H1 (cell line): Measurements from ENCODE around the gene NOL4L.

ENCODE experiments used
- CEBPB ChIP-seq: IDR thresholded peaks from 2 replicates; pipeline ENCODE4 v1.6.1; 2012; ENCODE audit warnings: low read depth, low read length
- CTCF ChIP-seq, 3 experiments: IDR thresholded peaks; 1 replicate in 2 of 3; 2 replicates in 1 of 3; pipeline versions ENCODE4 v1.5.1 to v1.6.1; 2011; ENCODE audit warnings: low read length in 3 of 3, mild to moderate bottlenecking in 3 of 3, inconsistent platforms in 2 of 3, low read depth in 1 of 3, moderate library complexity in 1 of 3; ENCODE audit not compliant: insufficient read depth in 1 of 3; ENCODE audit errors: control extremely low read depth in 1 of 3
- EZH2 ChIP-seq: fragments of 200-600 bp; sonication (generic); IDR thresholded peaks from 2 replicates; pipeline ENCODE4 v1.7.1; 2012; ENCODE audit warnings: low read depth, mild to moderate bottlenecking, moderate library complexity, low read length, inconsistent platforms; ENCODE audit not compliant: severe bottlenecking
- FOSL1 ChIP-seq: IDR thresholded peaks from 2 replicates; pipeline ENCODE4 v1.6.1; 2011; ENCODE audit warnings: mild to moderate bottlenecking, low read depth, low read length, moderate library complexity; ENCODE audit not compliant: insufficient read depth
- GTF2F1 ChIP-seq: IDR thresholded peaks from 2 replicates; pipeline ENCODE4 v1.6.1; 2012; ENCODE audit warnings: low read depth, low read length, improper control_type of control experiment, borderline replicate concordance
- PHF8 ChIP-seq: fragments of 200-600 bp; sonication (generic); conservative IDR thresholded peaks from 2 replicates; pipeline ENCODE4 v1.7.1; 2012; ENCODE audit warnings: low read depth, mild to moderate bottlenecking, inconsistent platforms, low read length, moderate library complexity
- POLR2A ChIP-seq, 2 experiments: IDR thresholded peaks; 1 replicate in 1 of 2; 2 replicates in 1 of 2; pipeline ENCODE4 v1.6.1; 2011; ENCODE audit warnings: low read depth in 2 of 2, low read length in 2 of 2, mild to moderate bottlenecking in 2 of 2; ENCODE audit errors: control extremely low read depth in 1 of 2
- POLR2AphosphoS5 ChIP-seq: IDR thresholded peaks from 2 replicates; pipeline ENCODE4 v1.6.1; 2011; ENCODE audit warnings: low read depth, low read length
- RBBP5 ChIP-seq: IDR thresholded peaks from 2 replicates; pipeline ENCODE4 v1.7.1; 2012; ENCODE audit warnings: low read depth, mild to moderate bottlenecking, inconsistent platforms, low read length, moderate library complexity, borderline replicate concordance
- SIRT6 ChIP-seq: IDR thresholded peaks from one replicate; pipeline ENCODE4 v1.7.1; 2012; ENCODE audit warnings: low read length, inconsistent platforms
- SIX5 ChIP-seq: IDR thresholded peaks from 2 replicates; pipeline ENCODE4 v1.6.1; 2011; ENCODE audit warnings: mild to moderate bottlenecking, low read depth, low read length
- TEAD4 ChIP-seq: IDR thresholded peaks from 2 replicates; pipeline ENCODE4 v1.6.1; 2012; ENCODE audit warnings: low read depth, low read length, inconsistent platforms, mixed read lengths
- ZNF274 ChIP-seq: IDR thresholded peaks from 2 replicates; pipeline ENCODE4 v1.7.0; 2012; ENCODE audit warnings: low read length, borderline replicate concordance; ENCODE audit errors: extremely low read depth

- TF ChIP-seq GTF2F1: no peak
- no peak for TF ChIP-seq PHF8
- no peak for TF ChIP-seq CEBPB
- TF ChIP-seq SIX5: no peak
- TF ChIP-seq CTCF (IDR thresholded peaks at IDR 0.05; ENCODE audit: control extremely low read depth in 1 of 3, insufficient read depth in 1 of 3, low read depth in 1 of 3, low read length in 3 of 3): peak in 1 of 3 experiments; percentile 11; a peak in 1 of 4 replicates
- TF ChIP-seq ZNF274: no peak
- no peak for TF ChIP-seq FOSL1
- no peak for TF ChIP-seq POLR2A (IDR thresholded peaks at IDR 0.05; ENCODE audit: control extremely low read depth in 1 of 2, low read depth in 2 of 2, low read length in 2 of 2)
- TF ChIP-seq EZH2: no peak
- no peak for TF ChIP-seq POLR2AphosphoS5
- no peak for TF ChIP-seq RBBP5
- no peak for TF ChIP-seq SIRT6
- TF ChIP-seq TEAD4: no peak
These were observed 26.6 kb downstream of the NOL4L start for GRCh38 chr20:32558526-32558925.
